ENCODE results near the gene EDN2. TPM values are rescaled to one million over a fixed set of nuclear protein-coding genes. Genes with fewer than 3 reads are reported as not detected.
A peak's percentile ranks its signal among the peaks of the same experiment; 100 is the strongest.

The EDN2 gene
- total RNA-seq, 1 experiment from 2014 or later = not detected

DNA sequence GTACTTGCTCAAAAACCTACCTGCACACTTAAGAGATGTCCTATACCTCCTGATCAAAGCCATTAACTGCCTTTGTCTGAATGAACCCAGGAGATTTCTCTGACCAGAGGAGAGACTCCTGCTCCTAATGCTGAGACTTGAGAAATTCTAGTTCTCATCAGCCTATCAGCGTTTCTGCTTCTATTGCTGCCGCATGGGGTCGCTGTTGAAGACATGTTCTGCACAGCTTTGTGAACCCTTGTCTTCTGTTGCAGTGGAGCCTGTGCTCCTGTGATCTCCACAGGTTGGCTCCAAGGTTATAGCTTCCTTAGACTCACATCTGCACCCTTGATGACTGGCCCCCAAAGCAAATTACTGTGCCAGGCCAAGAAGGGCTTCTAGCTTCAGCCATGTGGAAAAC is 40.2 kb downstream of the EDN2 start:
- CTCF ChIA-PET = no interaction called here
- BruUV-seq (replicated peaks) = no TSS peak

DNA sequence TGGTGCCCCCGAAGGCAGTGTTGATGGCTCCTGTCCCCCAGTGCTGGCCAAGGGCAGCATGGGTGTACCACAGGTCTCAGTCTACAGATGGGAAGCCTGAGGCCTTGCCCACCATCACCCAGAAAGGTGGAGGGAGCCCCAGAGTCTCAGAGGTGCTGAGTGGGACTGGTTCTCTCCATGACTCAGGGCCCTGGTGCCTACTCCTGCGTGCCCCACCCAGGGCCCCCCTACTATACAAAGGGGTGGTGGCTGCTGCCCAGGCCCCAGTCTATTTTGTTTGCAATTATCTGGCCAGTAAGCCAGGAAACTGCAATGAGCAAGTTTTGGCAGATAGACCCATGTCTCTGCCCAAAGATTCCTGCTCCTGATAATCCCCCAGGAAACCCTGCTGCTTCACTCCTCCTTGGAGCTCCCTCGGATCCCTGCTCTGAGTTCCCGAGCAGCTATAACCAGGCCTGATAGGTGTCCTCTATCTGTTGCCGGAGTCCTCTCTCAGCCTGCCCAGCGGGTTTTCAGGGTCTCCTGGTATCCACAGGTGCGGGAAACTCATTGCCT is 41.7 kb downstream of the EDN2 start:
- Histone ChIP-seq H3K4me1 (ENCODE audit: insufficient read depth, low read length, poor library complexity, severe bottlenecking) (no peaks in the 10 kb centered on the region), H3K9me3 (ENCODE audit: low read depth, low read length, poor library complexity, severe bottlenecking) (peaks cover 4% of the 10 kb centered on the region), H3K27me3 (replicated peaks; ENCODE audit: insufficient read depth, low read depth, low read length, poor library complexity) (no peaks in the 10 kb centered on the region), H3K36me3 (ENCODE audit: insufficient read depth, low read length, poor library complexity, severe bottlenecking) (no peaks in the 10 kb centered on the region), H3K4me3 (ENCODE audit: low read depth, low read length, poor library complexity, severe bottlenecking) (no peak overlapping the region), H3K27ac (ENCODE audit: low read depth, low read length, poor library complexity, severe bottlenecking) (no peak overlapping the region)
- ChIA-PET CTCF (no interaction called here), POLR2A (ENCODE audit: low non-redundant PET) (no interaction called here)
- no peak for DNase-seq (ENCODE audit: low spot score)
- intact Hi-C loops (cut with micrococcal nuclease; ENCODE audit: unreplicated experiment) = no loop called here
- no peak for TF ChIP-seq EZH2 (IDR thresholded peaks at IDR 0.05; ENCODE audit: borderline replicate concordance, low read depth, low read length, poor library complexity, severe bottlenecking)
- no TSS peak for BruUV-seq (replicated peaks)

More for the DNA sequence above, 40.2 kb downstream of the EDN2 start:
- DNase-seq (ENCODE audit: low spot score) = no peak
- Histone ChIP-seq H3K36me3 (ENCODE audit: insufficient read depth, low read length, poor library complexity, severe bottlenecking) (no peaks in the 10 kb centered on the region), H3K27ac (ENCODE audit: low read depth, low read length, poor library complexity, severe bottlenecking) (no peak overlapping the region), H3K4me3 (ENCODE audit: low read depth, low read length, poor library complexity, severe bottlenecking) (no peak overlapping the region), H3K9me3 (ENCODE audit: low read depth, low read length, poor library complexity, severe bottlenecking) (peaks cover 4% of the 10 kb centered on the region), H3K4me1 (ENCODE audit: insufficient read depth, low read length, poor library complexity, severe bottlenecking) (no peaks in the 10 kb centered on the region), H3K27me3 (replicated peaks; ENCODE audit: insufficient read depth, low read depth, low read length, poor library complexity) (no peaks in the 10 kb centered on the region)
- POLR2A ChIA-PET (ENCODE audit: low non-redundant PET) = no interaction called here
- intact Hi-C loops (cut with micrococcal nuclease; ENCODE audit: unreplicated experiment) = no loop called here
- no peak for TF ChIP-seq EZH2 (IDR thresholded peaks at IDR 0.05; ENCODE audit: borderline replicate concordance, low read depth, low read length, poor library complexity, severe bottlenecking)
- TF ChIP-seq, protein P1, sequence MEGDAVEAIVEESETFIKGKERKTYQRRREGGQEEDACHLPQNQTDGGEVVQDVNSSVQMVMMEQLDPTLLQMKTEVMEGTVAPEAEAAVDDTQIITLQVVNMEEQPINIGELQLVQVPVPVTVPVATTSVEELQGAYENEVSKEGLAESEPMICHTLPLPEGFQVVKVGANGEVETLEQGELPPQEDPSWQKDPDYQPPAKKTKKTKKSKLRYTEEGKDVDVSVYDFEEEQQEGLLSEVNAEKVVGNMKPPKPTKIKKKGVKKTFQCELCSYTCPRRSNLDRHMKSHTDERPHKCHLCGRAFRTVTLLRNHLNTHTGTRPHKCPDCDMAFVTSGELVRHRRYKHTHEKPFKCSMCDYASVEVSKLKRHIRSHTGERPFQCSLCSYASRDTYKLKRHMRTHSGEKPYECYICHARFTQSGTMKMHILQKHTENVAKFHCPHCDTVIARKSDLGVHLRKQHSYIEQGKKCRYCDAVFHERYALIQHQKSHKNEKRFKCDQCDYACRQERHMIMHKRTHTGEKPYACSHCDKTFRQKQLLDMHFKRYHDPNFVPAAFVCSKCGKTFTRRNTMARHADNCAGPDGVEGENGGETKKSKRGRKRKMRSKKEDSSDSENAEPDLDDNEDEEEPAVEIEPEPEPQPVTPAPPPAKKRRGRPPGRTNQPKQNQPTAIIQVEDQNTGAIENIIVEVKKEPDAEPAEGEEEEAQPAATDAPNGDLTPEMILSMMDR (conservative IDR thresholded peaks at IDR 0.05; ENCODE audit: low read depth, low read length) = peak; percentile 38; the same call in 1 of the 2 replicates

DNA sequence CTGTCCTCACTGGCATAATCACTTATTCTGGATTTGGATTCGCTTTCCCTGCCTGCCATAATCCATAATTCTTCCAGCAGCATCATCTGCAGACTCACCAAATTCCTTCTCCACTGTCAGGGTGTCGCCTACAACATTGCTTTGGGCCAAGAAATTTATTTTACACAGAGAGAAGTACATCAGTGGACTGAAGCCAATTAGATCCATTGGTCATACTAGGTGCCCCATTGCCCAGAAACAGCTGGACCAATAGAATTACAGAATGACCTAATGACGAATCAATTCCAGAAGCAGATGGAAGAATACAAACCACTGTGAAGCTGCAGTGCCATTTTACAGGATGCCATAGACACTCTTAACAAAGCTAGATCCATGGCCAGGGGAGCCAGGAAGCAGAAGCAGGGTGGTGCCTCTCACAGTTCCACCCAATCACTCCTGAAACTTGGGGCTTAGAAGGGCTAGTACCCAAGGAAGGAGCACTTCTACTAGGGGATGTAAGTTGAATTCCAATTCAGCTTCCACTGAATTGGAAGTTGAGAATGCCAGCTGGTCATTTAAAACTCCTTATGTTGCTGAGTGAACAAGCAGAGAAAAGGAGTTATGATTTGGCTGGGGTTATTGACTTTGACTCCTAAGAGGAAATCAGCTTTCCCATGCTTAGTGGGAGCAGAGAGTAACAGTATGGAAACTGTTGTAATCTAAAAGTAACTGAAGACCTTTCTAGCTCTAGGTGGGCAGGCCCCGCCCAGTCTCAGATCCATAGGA is 44.0 kb downstream of the EDN2 start:
- intact Hi-C loops (cut with micrococcal nuclease; ENCODE audit: unreplicated experiment) = no loop called here
- POLR2A ChIA-PET (ENCODE audit: low non-redundant PET) = no interaction called here
- Histone ChIP-seq H3K4me3 (ENCODE audit: low read depth, low read length, poor library complexity, severe bottlenecking) (no peak overlapping the region), H3K27me3 (replicated peaks; ENCODE audit: insufficient read depth, low read depth, low read length, poor library complexity) (no peaks in the 10 kb centered on the region), H3K27ac (ENCODE audit: low read depth, low read length, poor library complexity, severe bottlenecking) (no peak overlapping the region), H3K4me1 (ENCODE audit: insufficient read depth, low read length, poor library complexity, severe bottlenecking) (no peaks in the 10 kb centered on the region), H3K36me3 (ENCODE audit: insufficient read depth, low read length, poor library complexity, severe bottlenecking) (no peaks in the 10 kb centered on the region), H3K9me3 (ENCODE audit: low read depth, low read length, poor library complexity, severe bottlenecking) (peaks cover 4% of the 10 kb centered on the region)
- TF ChIP-seq EZH2 (IDR thresholded peaks at IDR 0.05; ENCODE audit: borderline replicate concordance, low read depth, low read length, poor library complexity, severe bottlenecking) = no peak
- TF ChIP-seq, protein P1 (conservative IDR thresholded peaks at IDR 0.05; ENCODE audit: low read depth, low read length) = no peak
- CTCF ChIA-PET = no interaction called here
- no peak for DNase-seq (ENCODE audit: low spot score)
- no TSS peak for BruUV-seq (replicated peaks)
